GM18507 (cell line): ENCODE data around the gene FMN2.
"Not testable (repeated sequence)": the region's sequence is repeated elsewhere in the genome, so short reads cannot be mapped to it uniquely, and the experiment has no call there.

Experiments used
- DNase-seq: peaks from one replicate; pipeline ENCODE4 v3.0.0; 2011; ENCODE audit warnings: low read depth; ENCODE audit not compliant: insufficient read length; ENCODE audit errors: extremely low spot score
- FAIRE-seq: peaks from 2 replicates; lab custom pipeline; 2011; peaks lifted over from hg19 to GRCh38; lab: Jason Lieb, UNC

The FMN2 gene

DNA sequence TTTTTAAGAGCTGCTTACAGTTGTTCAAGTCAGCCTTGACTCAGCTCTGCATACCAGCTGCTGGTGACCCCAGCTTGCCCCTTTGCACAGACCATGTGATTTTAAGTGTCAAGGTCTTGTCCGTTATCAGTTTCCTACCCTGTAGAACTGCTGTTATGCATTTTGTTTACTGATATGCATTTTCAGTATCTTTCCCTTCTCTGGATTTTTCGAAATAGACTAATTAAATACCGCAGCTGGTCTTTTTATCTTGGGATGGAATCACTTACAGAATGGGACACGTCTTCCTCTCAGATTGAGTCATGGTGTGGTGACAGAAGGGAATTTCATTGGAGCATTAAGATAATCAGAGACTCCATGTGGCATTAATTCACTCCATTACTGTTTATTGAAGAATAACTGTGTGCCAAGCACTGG, 145.6 kb downstream of the FMN2 start:
- DNase-seq (no peak), FAIRE-seq (no peak)

DNA sequence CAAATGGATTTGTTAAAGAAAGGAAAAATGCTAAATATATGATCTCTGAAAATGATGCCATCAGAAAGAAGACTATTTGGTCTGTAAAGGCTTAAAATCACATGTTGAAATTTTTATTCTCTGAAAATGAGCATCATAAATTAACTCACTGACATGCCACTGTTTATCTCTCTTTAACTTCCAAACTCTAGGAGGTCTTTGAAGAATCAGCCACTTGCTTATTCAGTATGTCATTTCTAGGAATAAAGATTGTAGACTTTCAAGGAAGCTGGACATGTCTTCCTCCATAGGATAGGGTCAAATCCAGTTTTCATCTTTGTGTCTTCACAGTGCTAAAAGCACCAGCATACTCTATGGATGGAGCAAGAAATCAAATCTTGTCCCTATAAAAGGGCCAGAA, 147.6 kb downstream of the FMN2 start:
- FAIRE-seq = no peak
- no peak for DNase-seq

DNA sequence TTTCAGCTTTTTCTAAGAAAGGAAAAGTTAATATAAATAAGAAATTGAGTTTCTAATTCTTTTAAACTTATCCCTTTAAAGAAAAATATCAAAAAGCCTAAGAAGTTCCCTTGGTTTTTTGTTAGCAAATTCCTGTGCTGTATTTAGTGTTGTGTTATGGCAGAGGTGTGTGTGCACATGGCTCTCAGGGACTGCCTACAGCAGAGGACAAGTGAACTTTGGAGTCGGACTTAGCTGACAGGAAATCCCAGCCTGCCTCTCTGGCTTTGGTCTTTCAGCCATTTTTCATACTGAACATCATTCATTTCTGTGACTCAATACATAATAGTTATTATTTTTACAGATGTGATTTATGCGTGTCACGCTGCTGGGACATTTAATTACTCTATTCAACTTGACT, 149.6 kb downstream of the FMN2 start:
- FAIRE-seq = no peak
- no peak for DNase-seq

DNA sequence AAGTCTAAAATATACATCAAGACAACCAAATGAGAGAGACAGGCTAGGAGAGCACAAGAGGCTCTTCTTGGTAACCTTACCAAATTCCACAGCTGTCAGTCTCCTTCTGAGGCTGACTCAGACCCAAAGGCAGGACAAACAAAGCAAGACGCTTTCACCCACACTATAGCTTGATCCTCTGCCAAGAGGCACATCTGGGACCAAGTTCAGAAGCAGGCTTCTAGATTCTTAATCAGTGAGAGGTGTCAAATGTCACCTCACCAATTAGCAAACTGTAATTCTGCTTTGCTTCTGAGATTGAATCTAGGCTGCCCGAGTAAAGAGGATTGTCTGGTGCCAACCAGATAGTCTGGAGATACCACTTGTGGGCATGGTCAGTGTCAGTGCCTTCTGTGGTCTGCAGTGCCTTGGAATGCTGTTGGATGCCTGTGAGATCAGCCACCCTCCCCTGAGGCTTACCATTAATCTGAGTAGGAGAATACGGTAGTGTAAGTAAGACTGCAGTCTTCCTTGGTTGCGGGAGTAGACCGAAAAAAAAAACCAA, 151.0 kb downstream of the FMN2 start:
- no peak for FAIRE-seq

DNA sequence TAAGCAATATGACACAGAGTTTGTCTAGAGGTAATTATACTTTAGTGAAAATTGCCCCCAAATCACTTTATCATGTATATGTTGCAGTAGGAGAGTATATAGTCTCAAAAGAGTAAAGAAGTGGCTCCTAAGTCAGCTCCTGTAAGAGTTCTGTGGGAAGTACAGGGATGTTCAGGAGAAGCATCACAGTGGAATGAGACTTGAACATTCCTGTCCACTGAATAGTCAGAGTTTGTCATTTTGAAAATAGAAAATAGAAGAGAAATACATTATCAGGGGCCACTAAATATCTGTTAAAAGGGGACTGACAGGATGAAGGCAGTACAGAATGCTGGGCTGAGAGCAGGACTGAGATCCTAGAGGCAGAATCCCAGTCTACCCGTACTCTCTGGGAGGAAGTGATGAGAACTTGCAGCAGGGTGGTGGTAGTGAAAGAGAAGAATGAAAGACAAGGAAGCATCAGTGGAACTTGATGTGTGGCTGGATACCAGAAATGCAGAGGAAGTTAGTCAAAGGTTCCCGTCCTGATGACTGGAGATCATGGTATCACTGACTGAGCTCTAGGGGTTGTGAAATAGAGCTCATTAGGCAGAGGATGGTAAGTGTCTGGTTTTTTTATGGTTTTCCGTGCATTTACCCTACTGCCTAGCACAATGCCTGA, 153.4 kb downstream of the FMN2 start:
- DNase-seq = no peak
- no peak for FAIRE-seq

More for the DNA sequence above, 151.0 kb downstream of the FMN2 start:
- no peak for DNase-seq

DNA sequence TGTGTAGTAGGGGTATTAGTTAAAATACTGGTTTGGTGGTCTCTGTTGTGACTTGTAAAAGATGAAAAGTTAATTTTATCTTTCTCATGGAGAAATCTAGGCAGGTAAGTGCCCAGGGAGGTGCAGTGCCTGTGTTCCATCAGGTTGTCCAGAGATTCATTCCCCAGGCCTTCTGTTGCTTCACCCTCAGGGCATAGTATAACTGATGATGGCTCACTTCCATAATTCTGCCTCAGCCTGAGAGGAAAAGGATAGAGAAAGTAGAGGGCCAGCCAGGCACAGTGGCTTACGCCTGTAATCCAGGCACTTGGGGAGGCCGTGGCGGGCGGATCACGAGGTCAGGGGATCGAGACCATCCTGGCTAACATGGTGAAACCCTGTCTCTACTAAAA, 153.9 kb downstream of the FMN2 start:
- no peak for DNase-seq

DNA sequence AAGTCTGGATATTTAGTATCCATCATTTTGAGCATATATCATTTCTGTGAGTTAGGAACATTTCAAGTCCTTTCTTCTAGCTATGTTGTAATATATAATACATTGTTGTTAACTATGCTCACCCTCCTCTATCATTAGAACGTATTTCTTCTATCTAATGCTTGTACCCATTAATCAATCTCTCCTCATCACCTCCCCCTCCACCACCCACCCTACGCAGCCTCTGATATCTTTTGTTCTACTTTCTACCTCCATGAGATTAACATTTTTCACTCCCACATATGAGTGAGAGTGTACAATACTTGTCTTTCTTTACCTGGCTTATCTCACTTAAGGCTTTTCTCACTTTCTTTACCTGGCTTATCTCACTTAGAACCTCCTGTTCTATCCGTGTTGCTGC, 156.2 kb downstream of the FMN2 start:
- no peak for FAIRE-seq
- DNase-seq = no peak

More for the DNA sequence above, 153.9 kb downstream of the FMN2 start:
- FAIRE-seq = no peak

DNA sequence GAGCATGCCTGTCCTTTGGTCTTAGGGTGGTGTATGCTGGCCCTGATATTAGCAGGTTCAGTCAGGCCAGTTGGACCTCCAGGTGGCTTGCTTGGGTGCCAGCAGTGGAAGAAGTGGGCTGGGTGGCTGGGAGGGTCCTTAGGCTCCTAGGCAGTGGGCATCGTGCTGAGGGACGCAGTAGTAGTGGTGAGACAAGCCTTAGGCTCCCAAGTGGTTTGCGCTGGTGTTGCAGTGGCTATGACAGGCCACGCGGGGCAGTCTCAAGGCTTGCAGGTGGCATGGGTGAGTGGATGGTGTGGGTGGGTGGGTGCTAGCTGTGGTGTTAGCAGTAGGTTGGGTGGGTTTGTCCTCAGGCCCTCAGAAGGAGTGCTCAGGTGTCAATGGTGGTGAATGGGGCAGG, 162.3 kb downstream of the FMN2 start:
- DNase-seq = no peak
- FAIRE-seq = no peak

DNA sequence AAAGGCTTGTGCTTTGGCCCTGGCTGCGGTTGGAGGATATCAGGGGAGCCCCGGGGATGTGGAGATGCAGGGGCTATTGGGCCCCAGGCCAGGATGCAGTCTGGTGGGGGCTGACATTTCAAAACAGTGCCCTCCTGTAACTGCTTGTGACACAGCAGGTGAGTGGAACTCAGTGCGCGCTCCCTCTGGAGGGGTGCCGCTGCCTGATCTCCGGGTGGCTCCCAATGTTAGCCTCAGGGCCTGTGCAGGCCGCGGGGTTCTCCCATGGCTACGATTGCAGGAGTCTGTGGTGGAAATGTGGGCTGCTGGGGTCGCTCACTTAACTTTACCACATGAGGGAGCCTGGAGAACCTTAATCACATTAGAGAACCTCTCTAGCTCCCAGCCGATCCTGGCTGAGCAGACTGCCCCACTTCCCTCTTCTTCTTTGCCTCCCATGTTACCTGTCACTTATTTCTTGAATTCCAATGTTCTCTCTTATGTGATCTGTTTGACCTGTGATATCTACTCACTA, 163.2 kb downstream of the FMN2 start:
- no peak for DNase-seq

DNA sequence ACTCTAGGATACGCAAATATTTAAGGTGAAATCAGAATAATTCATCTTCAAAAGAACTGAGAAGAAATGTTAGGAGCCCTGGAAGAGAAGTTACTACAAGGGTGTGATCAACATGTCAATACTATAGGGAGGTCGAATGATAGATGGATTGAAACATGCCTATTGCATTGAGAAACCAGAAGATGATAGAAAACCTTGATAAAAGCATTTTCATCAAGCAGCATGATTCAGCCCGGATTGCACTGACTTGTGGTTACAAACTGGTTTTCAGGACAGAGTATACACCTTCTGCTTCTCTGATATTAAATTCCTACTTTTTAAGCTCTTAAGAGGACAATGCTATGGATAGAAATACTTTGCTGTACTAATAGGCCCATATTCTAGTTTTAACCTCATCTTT, 164.2 kb downstream of the FMN2 start:
- DNase-seq (no peak), FAIRE-seq (no peak)

More for the DNA sequence above, 163.2 kb downstream of the FMN2 start:
- FAIRE-seq = no peak

DNA sequence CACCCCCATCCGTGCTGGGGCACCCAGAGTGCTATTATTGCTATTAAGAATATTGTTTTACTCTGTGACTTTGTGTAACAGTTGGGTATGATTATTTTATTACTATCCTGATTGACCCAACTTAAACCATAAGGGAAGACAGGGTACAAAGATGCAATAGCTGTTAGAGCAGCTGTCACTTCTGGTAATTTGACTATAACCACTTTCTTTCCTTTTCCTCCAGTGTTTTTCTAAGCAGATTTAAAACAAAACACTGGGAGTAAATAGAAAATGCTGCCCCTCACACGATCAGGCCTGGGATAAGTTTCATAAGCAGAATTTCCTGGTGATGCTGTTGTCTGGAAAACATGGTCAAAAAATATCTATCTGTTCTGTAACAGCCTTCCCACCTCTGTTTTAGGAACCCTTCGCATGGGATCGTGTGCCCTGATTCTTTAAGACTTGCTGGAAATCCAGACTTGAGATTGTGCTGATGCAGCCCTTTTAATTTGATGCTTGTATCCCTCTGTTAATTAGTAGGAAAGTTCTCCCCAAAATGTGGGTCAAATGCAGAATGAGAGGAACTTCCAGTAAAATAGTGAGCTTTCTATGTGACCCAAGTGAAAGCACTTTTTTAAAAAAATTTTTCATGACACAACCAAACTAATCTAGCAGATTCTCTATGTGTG, 165.3 kb downstream of the FMN2 start:
- DNase-seq (no peak), FAIRE-seq (no peak)

DNA sequence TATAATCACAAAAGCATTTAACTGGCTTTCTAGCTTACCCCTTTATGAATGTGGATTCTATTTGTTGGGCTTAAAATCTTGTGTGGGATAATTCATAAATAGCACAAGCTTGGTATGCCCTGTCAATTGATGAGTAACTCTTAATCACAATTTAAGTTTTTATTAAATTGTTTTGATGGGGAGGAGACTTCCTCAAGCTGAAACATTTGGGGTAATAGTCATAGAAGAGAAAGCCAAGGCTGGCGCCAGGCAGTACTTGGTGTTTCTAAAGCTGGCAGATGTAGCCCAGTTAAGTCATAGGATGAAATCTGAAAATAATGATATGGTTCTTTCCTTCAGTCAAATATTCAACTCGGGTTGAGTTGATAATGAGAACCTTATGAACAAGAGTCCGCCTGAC, 167.2 kb downstream of the FMN2 start:
- FAIRE-seq (no peak), DNase-seq (no peak)

DNA sequence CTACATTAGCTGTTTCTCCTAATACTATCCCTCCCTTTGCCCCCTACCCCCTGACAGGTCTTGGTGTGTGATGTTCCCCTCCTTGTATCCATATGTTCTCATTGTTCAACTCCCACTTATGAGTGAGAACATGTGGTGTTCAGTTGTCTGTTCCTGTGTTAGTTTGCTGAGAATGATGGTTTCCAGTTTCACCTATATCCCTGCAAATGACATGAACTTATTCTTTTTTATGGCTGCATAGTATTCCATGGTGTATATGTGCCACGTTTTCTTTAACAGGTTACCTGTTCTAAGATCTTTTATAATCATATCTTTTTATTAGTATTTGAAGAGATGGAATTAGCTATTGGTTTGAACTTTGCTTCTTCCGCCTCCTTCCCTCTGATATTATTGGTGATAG, 172.8 kb downstream of the FMN2 start:
- FAIRE-seq, DNase-seq: not testable (repeated sequence)

DNA sequence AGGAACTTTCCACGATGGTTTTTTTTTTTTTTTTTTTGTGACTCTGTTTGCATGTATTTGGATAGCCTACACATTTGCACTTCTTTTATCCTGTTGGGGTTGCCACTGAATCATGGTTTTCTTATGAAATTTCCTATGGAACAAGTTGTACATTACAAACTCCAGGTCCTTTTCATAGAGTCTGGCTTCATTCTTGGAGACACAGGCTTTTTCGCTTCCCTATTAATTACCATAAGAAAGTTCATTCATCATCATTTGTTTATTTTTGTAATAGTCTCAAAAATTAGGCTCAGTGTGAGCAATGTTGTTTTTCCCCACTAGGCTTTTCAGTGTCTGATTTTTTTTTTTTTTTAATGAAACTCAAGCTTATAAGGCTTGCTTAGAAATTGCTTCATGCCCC, 179.4 kb downstream of the FMN2 start:
- FAIRE-seq (no peak), DNase-seq (no peak)

DNA sequence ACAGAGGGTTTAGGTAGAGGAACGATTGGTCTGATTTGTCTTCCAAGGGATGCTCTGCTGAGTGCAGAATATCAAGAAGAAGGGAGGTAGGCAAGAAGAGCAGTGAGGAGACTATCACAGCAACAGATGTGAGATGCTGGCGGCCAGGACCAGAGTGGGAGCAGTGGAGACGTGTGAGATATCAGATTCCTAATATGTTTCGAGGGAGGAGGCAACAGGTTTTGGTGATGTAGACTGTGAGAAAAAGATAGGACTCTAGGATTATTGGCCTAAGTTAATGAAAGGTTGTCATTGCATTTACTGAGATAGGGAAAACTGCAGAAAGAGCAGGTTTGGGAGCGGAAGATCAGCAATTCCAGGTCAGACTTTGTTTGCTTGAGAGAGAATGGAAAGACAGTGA, 182.9 kb downstream of the FMN2 start:
- DNase-seq = no peak
- no peak for FAIRE-seq

DNA sequence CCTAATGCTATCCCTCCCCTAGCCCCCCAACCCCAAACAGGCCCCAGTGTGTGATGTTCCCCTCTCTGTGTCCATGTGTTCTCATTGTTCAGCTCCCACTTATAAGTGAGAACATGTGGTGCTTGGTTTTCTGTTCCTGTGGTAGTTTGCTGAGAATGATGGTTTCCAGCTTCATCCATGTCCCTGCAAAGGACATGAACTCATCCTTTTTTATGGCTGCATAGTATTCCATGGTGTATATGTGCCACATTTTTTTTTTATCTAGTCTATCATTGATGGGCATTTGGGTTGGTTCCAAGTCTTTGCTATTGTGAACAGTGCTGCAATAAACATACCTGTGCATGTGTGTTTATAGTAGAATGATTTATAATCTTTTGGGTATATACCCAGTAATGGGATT, 183.5 kb downstream of the FMN2 start:
- not testable (repeated sequence) for FAIRE-seq, DNase-seq

DNA sequence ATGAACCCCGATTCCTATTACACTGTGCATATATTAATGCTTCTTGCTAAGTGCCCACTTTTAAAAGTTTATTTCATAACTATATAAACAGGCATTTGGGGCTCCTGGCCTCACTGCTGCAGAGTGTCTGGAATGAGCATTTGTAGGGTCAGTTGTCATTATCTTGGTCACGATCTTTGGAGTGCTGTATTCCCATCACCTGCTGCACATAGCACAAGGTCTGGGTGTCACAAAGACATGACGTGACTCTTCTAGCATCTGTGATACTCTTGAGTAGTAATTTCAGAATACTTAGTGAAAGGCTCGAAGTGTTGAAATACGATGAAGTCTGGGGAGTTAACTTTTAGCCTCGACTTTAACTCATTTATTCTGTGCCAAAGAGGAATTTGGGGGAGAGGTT, 186.4 kb downstream of the FMN2 start:
- no peak for DNase-seq
- no peak for FAIRE-seq

DNA sequence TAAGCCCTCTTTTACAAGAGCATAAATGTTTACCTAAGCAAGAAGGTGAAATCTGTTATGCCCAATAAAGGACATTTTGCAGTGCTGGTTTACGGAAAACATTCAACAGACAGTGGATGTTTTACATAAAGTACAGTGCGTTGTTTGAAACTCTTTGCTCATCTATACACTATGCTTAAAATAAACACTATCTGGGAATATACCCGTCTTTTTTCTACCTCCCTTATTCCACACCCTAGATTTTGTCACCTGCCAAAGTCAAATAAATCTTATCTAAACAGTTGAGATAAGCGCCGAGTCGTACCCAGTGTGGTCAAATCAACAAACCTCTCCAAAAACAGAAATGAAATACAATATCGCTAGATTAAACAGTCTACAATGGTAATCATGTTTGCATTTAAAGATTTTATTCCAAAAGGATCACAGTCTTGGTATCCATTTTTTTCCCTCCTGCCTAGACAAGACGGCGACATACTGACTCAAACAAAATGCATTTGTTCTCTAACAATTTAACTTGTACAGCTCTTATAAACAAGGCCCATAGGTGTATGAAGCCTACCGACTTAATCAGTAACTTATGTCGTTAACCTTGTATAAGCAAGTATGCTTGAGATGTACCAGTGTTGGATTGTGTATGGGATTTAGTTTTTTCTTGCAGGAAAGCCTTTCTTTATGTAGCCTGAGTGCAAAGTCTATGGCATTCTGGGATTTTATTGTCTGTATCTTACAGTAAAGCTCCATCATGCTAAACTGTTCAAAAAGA, 189.1 kb downstream of the FMN2 start:
- no peak for DNase-seq
- no peak for FAIRE-seq

DNA sequence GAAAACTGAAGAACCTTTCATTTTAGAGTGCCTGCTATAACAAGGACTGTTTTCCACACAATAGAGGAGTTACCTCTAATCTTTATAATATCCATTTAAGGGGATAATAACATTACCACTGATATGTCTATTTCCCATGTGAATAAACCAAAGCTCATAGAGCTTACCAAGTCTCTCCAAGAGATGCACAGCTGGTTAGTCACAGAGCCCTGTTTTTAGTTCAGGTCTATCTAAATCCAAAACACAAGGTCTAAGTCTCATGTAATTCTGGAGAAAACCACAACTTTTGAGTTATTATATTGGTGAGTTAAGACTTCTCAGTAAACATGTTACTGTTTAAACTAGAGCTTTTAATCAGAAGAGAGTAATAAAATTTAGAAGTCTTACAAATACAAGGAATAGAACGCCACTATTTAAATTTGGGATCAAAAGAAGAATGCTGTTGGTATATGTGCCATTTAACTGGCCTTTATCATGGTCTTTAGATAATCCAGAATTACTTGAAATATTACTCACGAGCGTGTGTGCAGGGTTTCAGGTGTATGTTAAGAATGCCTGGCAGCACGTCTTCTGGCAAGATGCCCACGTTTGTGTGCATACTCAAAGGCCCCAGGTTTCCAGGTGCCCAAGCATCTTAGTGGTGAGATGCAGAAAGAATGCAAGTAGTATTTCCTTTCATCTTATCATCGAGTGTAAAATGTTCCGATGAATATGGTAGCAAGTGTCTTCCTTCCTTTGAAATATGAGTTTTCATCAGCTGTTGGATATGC, 190.6 kb downstream of the FMN2 start:
- no peak for FAIRE-seq
- DNase-seq = no peak
